NOMO-1 (cell line): Measurements from ENCODE around the gene PTTG1IP.

ENCODE experiments used
- DNase-seq, 2 experiments: peaks; one replicate each; lab custom pipeline; 2025; ENCODE audit not compliant: unreplicated experiment in 2 of 2; lab: John Stamatoyannopoulos, UW

The PTTG1IP gene

GRCh38 chr21:44896561-44897286 lies 23.2 kb upstream of the PTTG1IP start:
- no peak for DNase-seq

DNA sequence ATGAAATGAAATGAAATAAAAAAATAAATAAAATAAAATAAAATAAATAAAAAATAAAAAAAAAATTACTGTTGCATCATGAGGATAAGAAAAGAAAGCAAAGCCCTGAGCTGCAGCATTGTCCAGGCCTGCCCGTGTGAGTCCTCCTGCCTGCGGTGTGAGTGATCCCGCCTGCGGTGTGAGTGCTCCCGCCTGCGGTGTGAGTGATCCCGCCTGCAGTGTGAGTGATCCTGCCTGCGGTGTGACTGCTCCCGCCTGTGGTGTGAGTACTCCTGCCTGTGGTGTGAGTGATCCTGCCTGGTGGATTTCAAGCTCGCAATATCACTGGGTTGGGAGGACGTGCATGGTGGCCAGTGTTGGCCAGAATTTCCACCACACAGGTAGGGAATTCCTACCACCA lies 22.4 kb upstream of the PTTG1IP start:
- DNase-seq: no peak

DNA sequence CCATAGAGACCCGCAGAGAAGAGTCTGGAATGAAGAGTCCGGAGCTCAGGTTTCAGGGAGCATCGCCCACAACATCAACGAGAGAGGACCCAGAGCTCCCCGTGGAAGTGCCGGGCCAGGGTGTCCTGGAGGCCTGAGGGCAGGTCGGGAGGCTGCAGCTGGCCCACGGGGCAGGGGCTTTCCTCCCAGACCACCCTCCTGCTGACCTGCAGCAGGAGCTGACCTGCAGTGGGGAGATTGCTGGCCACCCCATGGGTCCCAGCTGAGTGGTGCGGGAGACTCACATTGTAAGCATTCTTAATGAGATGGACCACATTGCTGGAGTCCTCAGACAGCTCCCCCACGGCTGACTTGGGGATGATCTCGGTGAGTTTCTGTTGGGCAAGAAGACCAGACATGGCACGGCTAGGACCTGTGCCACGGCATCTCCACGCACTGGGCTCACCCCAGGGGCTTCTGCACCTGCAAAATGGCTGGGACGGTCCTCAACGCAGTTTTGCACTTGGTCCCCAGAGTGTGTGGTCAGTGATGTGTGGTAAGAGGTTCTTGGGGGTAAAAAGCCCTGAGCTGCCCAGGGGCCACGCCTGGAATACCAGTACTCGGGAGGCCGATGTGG lies 21.3 kb upstream of the PTTG1IP start:
- DNase-seq: no peak

DNA sequence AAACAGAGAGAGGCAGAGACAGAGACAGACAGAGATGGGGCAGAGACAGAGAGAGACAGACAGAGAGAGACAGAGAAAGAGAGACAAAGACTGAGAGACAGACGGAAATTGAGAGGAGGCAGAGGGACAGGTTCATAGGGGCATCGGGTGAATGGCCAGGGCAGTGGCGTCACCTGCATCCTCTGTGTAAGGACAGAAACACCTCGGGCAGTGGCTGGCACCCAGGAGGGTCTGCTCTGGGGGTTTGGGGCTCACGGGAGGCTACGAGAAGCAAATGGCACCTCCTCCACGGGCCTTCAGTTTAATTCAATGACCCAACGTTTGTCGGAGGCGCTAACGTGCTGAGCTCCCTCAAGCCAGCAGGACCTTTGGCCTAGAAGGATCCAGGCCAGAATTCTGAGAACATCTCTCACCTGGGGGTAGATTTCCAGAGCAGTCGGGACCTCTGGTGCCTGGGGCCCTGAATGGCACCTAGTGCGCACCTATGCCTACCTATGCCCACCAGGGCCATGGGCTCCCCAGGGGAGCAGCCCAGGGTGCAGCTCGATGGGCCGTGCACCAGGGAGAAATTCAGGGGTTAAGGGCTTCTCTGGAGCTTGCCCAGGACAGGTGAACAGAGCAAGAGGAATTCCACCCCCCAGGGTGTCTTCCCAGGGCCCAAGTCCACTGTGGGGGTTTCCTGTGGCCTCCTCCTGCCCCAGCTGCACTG lies 20.6 kb upstream of the PTTG1IP start:
- DNase-seq: no peak

DNA sequence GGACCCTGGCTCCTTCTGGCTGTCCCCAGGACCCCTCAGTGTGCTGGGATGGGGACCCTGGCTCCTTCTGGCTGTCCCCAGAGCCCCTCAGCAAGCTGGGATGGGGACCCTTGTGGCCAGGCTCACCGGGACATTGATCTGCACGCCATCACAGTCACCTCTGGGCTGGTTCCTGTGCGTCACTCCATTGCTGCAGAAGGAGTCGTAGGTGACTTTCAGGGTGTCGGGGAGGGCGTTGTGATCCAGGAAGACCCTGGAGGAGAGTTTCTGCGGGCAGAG lies 19.7 kb upstream of the PTTG1IP start:
- no peak for DNase-seq

GRCh38 chr21:44892536-44893277 lies 19.2 kb upstream of the PTTG1IP start:
- DNase-seq: peak; percentile 56 to 61

DNA sequence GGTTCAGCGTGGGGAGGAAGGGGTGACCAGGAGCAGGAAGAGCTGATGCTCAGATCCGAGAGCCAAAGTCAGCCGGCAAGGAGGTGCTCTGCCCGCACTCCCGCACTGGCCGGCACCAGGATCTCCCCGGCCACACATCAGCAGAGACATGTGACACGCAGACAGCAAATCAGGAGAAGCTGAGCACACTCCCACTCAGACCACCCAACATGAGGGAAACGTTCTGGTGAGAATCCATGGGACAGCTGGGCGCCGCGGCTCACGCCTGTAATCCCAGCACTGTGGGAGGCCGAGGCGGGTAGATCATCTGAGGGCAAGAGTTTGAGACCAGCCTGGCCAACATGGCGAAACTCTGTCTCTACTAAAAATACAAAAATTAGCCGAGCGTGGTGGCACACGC lies 18.6 kb upstream of the PTTG1IP start:
- no peak for DNase-seq

DNA sequence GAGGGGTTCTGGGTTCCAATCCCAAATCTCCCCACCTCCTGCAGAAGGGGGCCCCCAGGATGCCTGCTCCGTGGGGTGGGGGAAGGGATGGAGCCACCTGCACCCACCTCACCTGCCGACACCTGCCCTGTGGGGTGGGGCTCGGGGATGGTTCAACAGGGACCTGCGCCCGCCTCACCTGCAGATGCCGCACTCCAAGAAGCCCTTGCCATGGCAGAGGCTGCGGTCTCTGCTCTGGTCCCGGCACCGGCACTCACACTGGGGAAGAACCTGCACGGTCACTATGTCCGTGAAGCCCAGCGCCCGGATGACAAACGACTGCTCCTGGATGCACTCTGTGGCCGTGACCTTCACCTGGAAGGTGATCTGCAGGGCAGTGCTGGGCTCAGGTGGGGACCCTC lies 18.1 kb upstream of the PTTG1IP start:
- DNase-seq: no peak

GRCh38 chr21:44890961-44891541 lies 17.6 kb upstream of the PTTG1IP start:
- no peak for DNase-seq

- DNase-seq: no peak
These were observed 16.9 kb upstream of the PTTG1IP start for GRCh38 chr21:44890338-44890931.

DNA sequence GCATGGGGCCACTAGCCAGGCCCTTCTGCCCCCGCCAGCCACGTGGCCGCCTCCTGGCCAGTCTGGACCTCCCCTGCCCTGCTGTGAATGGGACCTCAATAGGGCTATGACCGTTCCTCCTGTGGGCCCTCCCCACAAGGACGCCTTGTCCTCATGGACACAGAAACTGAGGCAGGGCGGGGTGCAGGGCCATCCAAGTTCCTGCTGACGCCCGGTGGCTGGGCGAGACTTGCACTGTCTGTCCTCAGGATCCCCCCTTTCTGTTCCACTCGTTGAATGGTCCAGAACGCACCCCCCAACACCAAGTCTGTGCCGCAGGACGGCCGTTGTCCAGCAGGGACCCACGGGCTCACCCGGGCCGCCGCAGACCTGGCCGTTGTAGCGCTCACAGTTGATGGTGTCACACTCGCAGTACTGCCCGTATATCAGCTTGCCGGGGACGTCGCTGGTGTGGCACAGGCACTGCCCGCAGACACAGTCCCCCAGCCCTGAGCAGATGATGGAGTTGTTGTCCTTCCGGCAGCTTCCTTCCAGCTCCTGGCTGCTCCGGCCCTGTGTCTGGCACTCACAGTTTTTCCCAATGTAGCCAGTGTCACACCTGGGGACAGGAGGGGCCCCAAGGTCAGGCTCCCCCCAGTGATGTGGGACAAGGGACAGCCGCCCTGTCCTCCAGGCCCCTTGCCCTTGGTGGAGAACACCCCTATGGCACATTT lies 16.3 kb upstream of the PTTG1IP start:
- DNase-seq: no peak

DNA sequence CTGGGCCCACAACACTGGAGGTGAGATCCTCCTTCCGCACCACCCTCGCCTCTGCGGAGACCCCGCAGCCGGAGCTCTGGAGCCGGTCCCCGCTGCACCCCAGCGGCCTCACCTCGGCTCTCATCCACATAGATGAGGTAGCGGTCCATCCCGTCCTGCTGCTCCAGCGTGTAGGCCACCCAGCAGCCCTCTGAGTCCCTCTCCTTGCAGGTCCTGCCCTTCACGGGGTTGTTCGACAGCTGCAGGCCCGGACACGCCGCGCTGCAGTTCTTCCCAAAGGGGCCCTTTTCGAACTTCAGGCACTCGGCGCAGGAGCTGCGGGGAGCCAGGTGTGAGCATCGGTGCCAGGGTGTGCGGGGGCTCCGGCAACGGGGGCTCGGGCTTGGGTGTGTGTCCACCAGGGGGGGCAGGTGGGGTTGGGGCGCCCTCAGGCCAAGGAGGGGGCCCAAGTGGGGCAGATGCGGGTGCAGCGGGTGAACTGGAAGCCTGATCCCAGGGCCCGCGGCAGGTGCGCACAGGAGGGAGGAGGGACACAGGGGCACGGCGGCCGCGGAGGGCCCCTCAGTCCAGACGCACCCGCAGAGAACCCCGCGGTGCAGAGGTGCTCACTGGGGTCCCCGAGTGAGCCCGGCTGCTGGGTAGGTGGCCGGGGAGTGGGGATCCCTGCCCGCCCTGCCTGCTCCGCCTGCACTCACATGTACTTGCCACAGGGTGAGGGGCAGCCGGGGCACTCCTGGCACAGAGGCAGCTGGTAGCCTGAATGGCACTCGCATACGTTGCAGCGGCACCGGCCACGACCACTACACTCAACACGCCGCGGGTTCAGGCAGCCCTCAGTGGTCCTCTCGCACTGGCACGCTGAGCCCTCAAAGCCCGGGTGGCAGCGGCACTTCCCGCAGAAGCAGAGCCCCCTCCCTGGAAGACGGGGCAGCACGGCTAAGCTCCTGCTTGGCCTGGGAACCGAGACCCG lies 15.4 kb upstream of the PTTG1IP start:
- DNase-seq: no peak

DNA sequence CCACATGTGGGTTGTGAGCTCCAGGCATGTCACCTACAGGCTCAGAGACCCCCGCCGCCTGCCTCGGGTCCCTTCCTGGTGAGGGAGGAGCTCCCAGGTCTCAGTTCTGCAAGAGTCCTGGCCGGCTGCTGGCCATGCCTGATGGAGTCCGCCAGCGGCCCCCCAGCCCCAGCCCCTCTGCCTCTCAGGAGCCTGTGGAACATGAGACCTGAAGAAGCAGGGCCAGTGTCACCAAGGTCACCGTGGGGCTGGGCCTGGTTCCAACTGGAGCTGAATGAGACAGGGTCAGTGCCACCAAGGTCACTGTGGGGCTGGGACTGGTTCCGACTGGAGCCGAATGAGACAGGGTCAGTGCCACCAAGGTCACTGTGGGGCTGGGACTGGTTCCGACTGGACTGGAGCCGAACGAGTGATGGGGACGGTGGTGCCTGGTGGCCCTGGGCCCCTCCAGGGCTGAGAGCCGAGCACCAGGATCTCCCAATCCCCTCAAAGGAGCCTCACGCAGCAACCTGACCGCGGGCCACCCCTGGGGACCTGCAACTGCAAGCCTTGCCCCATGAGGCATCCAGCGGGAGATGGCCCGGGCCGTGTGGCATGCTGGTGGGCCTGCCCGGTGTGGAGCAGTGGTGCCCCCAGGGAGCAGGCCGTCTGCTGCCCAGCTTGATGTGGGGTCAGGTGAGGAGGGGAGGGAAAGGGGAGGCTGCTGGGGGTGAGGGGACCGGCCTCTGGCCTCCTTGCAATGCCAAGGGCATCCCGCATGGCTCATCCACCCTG lies 14.5 kb upstream of the PTTG1IP start:
- no peak for DNase-seq

DNA sequence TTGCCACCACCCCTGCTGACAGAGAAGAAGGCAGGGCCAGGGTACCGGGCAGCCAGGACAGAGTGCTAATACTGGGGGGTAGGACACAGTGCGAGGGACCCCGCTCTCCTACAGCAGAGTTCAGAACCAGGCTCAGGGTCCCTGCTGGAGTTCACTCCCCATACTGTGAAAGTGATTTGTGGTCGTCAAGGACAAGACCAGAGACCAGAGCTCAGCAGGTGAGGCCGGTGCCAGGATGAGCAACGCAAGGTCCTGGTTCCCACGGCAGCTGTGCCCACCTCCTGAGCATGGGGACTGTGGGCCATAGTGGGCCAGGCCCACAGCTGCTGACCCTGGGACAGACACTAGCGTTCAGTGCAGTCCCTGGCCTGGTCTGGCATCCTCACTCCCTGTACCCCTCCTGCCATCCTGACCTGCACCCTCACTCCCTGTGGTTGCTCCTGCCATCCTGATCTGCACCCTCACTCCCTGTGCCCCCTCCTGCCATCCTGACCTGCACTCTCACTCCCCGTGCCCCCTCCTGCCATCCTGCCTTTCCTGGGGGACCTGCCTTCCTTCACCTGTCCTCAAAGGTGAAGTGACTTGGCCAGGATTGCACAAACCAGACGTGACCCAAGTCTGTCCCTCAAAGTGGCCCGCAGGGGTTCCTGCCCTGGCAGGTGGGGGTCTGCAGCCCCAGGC lies 13.8 kb upstream of the PTTG1IP start:
- no peak for DNase-seq

DNA sequence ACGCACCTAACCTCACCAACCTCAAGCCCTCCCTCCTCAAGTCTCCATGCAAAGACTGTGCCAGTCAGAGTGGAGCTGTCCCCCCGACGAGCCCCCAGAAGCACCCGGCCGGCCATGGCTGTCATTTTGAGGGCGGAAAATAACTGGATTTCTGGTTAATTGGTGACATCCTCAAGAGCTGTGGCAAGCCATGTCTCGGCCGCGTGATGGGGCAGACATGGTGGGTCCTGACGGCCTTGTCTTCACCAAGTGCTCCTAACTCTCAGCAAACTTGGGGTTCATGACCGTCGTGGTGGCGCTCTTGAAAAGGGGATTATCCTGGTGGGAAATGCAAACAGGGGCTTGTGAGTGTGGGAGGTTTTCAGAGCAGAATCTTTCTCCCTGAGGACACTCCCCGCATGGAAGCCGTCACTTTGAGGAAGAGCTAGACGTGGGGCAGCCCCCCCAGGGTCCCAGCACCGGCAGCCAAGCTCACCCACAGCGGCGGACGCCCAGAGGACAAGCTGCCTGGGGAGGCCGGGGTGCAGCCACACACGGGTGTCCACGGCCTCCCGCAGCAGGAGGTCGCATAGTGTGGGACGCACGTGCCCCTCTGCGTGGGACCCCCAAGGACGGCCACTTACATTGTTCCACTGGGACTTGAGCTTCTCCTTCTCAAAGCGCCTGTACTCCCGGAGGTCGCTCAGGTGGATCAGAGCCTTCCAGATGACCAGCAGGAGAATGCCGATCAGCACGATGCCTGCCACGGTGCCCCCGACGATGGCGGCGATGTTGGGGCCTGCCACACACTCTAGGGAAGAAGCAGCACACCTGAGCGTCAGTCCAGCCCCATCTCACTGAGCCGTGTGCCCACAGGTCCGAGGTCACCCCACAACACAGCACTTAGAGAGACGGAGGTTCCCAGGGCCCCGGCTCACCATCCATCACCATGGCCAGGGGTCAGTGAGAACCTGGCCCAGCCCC lies 12.9 kb upstream of the PTTG1IP start:
- DNase-seq: no peak

- no peak for DNase-seq
These were observed 12.1 kb upstream of the PTTG1IP start for GRCh38 chr21:44885615-44886014.

DNA sequence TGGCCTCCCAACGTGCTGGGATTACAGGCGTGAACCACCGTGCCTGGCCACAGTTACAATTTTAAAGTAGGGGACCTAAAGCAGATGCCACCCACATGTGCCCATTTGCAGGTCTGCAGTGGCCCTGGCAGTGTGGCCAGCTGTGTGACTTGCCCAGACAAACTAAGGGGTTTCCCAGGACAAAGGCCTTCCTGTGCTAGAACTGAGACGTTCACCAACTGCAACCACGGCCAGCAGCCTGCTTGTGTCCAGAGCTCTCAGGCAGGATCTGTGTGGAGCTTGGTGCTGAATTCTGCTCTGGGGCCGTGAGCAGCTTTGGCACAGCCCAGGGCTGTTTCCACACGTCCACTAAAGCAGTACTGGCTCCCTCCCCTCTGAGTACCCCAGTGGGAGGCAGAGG lies 10.6 kb upstream of the PTTG1IP start:
- DNase-seq: no peak
